HEK293 (cell line): ENCODE results near the gene MAGED1.

Experiments used
- CTCF ChIA-PET: fragments of 350-600 bp; formaldehyde crosslinking; extraction: SDS; loops from one replicate; lab custom pipeline; 2021; ENCODE audit warnings: antibody characterized with exemption; lab: Yijun Ruan, JAX
- POLR2A ChIA-PET: fragments of 300-600 bp; formaldehyde crosslinking; extraction: SDS; loops from one replicate; lab custom pipeline; 2020; ENCODE audit warnings: antibody characterized with exemption, inconsistent platforms; lab: Yijun Ruan, JAX
- H3K27ac ChIP-seq: fragments of 200-500 bp; sonication (Bioruptor generic); 2 replicates; pipeline ENCODE4 v1.5.1; 2014; ENCODE audit warnings: low read depth, low read length, control low read depth, inconsistent platforms; ENCODE audit errors: extremely low read depth
- H3K36me3 ChIP-seq, 2 experiments: fragments of 200-500 bp in 1 of 2; sonication (Bioruptor generic) in 1 of 2; 1 replicate in 1 of 2; 2 replicates in 1 of 2; pipeline ENCODE4 v1.5.1; 2014 to 2017; ENCODE audit warnings: inconsistent platforms in 2 of 2, low read length in 2 of 2; ENCODE audit not compliant: control insufficient read depth in 2 of 2, insufficient read depth in 1 of 2
- H3K4me1 ChIP-seq: fragments of 200-500 bp; sonication (Bioruptor generic); 2 replicates; pipeline ENCODE4 v1.5.1; 2014; ENCODE audit warnings: mild to moderate bottlenecking, low read length, inconsistent platforms; ENCODE audit not compliant: control insufficient read depth, insufficient read depth
- H3K4me3 ChIP-seq: 2 replicates; pipeline ENCODE4 v1.5.1; 2011; ENCODE audit warnings: low read depth, mild to moderate bottlenecking, control low read depth, low read length, moderate library complexity
- H3K9me3 ChIP-seq: fragments of 200-500 bp; sonication (Bioruptor generic); 2 replicates; pipeline ENCODE4 v1.5.1; 2014; ENCODE audit warnings: low read depth, low read length, inconsistent platforms; ENCODE audit not compliant: control insufficient read depth, insufficient read depth
- PRDM1 ChIP-seq: fragments of 450-650 bp; formaldehyde crosslinking; IDR thresholded peaks from 2 replicates; pipeline ENCODE4; 2016; ENCODE audit warnings: missing biosample characterization, missing genetic modification characterization
- SCRT1 ChIP-seq: fragments of 450-650 bp; formaldehyde crosslinking; IDR thresholded peaks from 2 replicates; pipeline ENCODE4 v1.5.1; 2016; ENCODE audit warnings: missing biosample characterization, missing genetic modification characterization, borderline replicate concordance
- SP7 ChIP-seq: fragments of 450-650 bp; formaldehyde crosslinking; IDR thresholded peaks from 2 replicates; pipeline ENCODE4 v1.5.1; 2016; ENCODE audit warnings: missing biosample characterization, missing genetic modification characterization
- TCF7L2 ChIP-seq: IDR thresholded peaks from 2 replicates; pipeline ENCODE4 v1.6.1; 2011; ENCODE audit warnings: low read depth, mild to moderate bottlenecking, inconsistent platforms, low read length, moderate library complexity, borderline replicate concordance
- TRIM28 ChIP-seq: IDR thresholded peaks from 2 replicates; pipeline ENCODE4 v1.6.1; 2011; ENCODE audit warnings: low read length, control low read depth, borderline replicate concordance
- YY2 ChIP-seq: fragments of 450-650 bp; formaldehyde crosslinking; IDR thresholded peaks from 2 replicates; pipeline ENCODE4 v1.5.1; 2016; ENCODE audit warnings: missing biosample characterization, missing genetic modification characterization
- ZBTB1 ChIP-seq: fragments of 450-650 bp; formaldehyde crosslinking; IDR thresholded peaks from 2 replicates; pipeline ENCODE4 v1.5.1; 2016; ENCODE audit warnings: missing biosample characterization, missing genetic modification characterization
- ZFP41 ChIP-seq: fragments of 450-650 bp; formaldehyde crosslinking; IDR thresholded peaks from 2 replicates; pipeline ENCODE4 v1.5.1; 2016; ENCODE audit warnings: missing biosample characterization, missing genetic modification characterization, borderline replicate concordance
- ZNF121 ChIP-seq: fragments of 450-650 bp; formaldehyde crosslinking; IDR thresholded peaks from 2 replicates; pipeline ENCODE4 v1.5.1; 2016; ENCODE audit warnings: missing biosample characterization, missing genetic modification characterization
- ZNF132 ChIP-seq: fragments of 450-650 bp; formaldehyde crosslinking; IDR thresholded peaks from 2 replicates; pipeline ENCODE4 v1.5.1; 2017; ENCODE audit warnings: missing biosample characterization, missing genetic modification characterization, borderline replicate concordance
- ZNF140 ChIP-seq: fragments of 450-650 bp; formaldehyde crosslinking; IDR thresholded peaks from 2 replicates; pipeline ENCODE4 v1.5.1; 2016; ENCODE audit warnings: missing biosample characterization, missing genetic modification characterization
- ZNF223 ChIP-seq: fragments of 450-650 bp; formaldehyde crosslinking; IDR thresholded peaks from 2 replicates; pipeline ENCODE4 v1.5.1; 2016; ENCODE audit warnings: missing biosample characterization, missing genetic modification characterization
- ZNF404 ChIP-seq: fragments of 450-650 bp; formaldehyde crosslinking; IDR thresholded peaks from 2 replicates; pipeline ENCODE4 v1.5.1; 2017; ENCODE audit warnings: missing biosample characterization, missing genetic modification characterization
- ZNF596 ChIP-seq: fragments of 450-650 bp; IDR thresholded peaks from 2 replicates; pipeline ENCODE4 v1.5.0; 2018; ENCODE audit warnings: missing biosample characterization, mild to moderate bottlenecking, missing genetic modification characterization, moderate library complexity
- ZNF610 ChIP-seq: fragments of 450-650 bp; formaldehyde crosslinking; IDR thresholded peaks from 2 replicates; pipeline ENCODE4 v1.5.1; 2016; ENCODE audit warnings: missing biosample characterization, missing genetic modification characterization, borderline replicate concordance
- ZNF747 ChIP-seq: fragments of 450-650 bp; formaldehyde crosslinking; IDR thresholded peaks from 2 replicates; pipeline ENCODE4 v1.5.1; 2016; ENCODE audit warnings: missing biosample characterization, missing genetic modification characterization
- ZNF777 ChIP-seq: fragments of 450-650 bp; formaldehyde crosslinking; IDR thresholded peaks from 2 replicates; pipeline ENCODE4 v1.5.1; 2017; ENCODE audit warnings: missing biosample characterization, missing genetic modification characterization, borderline replicate concordance
- ZNF837 ChIP-seq: fragments of 450-650 bp; formaldehyde crosslinking; IDR thresholded peaks from 2 replicates; pipeline ENCODE4 v1.5.1; 2016; ENCODE audit warnings: missing biosample characterization, missing genetic modification characterization
- TF ChIP-seq, protein P1 (sequence below): fragments of 450-650 bp; formaldehyde crosslinking; IDR thresholded peaks from 2 replicates; pipeline ENCODE4 v1.5.1; 2016; ENCODE audit warnings: missing biosample characterization, missing genetic modification characterization
- TF ChIP-seq, protein P2 (sequence below): fragments of 450-650 bp; formaldehyde crosslinking; IDR thresholded peaks from 2 replicates; pipeline ENCODE4 v1.5.0; 2017; ENCODE audit warnings: missing biosample characterization, missing genetic modification characterization, borderline replicate concordance

MAGED1 gene

DNA sequence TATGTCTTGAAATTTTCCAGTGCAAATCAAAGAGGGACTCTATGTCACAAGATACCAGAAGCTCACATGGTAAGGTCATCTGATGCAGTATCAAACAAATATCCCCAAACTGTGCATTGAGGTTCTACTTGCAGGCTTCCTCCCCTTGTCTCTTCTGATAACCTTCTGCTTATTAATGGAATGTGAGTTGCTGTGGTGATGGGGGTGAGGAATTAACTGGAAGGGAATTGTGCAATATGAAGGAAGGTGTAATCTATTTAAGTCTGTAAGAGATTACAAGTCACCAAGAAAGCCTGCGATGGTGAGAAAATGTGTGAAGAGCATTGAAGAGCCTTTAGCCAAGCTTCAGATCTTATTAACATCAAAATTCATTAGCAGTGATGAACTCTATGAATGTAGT is 15.4 kb upstream of the MAGED1 start:
- CTCF ChIA-PET, result no interaction called here
- no peaks in the 10 kb centered on the region for H3K4me1 ChIP-seq

DNA sequence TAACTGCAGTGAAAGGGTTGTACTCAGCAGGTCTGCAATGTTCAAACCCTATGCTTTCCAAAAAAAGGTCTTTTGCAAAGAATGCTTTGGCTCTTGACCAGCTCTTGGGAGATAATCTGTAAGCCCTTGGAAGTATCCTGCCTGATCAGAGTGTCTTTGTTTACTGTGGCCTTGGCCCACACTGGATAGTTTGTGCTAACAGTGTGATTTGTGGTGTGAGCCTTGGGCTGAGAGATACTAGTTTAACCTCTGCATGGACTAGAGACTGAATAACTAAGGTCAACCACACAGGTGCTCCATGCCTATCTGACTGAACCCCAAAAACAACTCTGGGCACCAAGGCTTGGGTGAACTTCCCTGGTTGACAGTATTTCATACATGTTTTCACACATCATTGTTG is 3.6 kb upstream of the MAGED1 start:
- ChIA-PET POLR2A (no interaction called here), CTCF (interaction anchor here (0.6 kb wide), 1 partner anchor 553 kb away, joined by 3 read pairs; no protein-coding TSS in a partner anchor)
- Histone ChIP-seq H3K27ac (no peak overlapping the region), H3K4me3 (no peak overlapping the region), H3K36me3 (peaks cover 0 to under 1% of the 10 kb centered on the region in 2 experiments; a peak in 2 of 3 replicates), H3K4me1 (no peaks in the 10 kb centered on the region), H3K9me3 (no peaks in the 10 kb centered on the region)
- no peak for TF ChIP-seq ZNF140 (tag by site-specific recombination)

More for the DNA sequence above, 15.4 kb upstream of the MAGED1 start:
- H3K9me3 ChIP-seq, result no peaks in the 10 kb centered on the region
- no peaks in the 10 kb centered on the region for H3K36me3 ChIP-seq
- H3K27ac ChIP-seq, result no peak overlapping the region
- H3K4me3 ChIP-seq, result no peak overlapping the region
- TF ChIP-seq ZNF132 (tag by site-specific recombination), result no peak
- TF ChIP-seq TRIM28, result no peak
- no peak for TF ChIP-seq ZNF610
- TF ChIP-seq ZFP41 (tag by site-specific recombination), result no peak
- POLR2A ChIA-PET, result no interaction called here

DNA sequence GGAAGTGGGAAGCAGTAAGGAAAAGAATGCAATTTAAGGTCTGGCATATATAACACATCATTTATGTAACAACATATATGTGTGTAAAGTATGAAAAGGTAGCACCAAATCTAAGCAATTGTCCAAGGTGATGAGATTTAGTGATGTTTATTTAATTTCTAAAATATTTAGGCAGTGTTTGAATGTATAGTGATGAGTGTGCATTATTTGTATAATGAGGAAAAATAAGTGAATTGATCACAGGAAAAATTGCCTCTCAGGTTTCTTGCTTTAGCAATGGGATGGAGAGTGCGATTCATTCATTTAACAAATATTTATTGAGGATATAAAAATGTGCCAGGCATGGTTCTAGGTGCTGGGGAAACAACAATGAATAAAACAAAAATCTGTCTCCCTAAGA is 2.2 kb upstream of the MAGED1 start:
- H3K4me1 ChIP-seq, result no peaks in the 10 kb centered on the region
- CTCF ChIA-PET, result no interaction called here

DNA sequence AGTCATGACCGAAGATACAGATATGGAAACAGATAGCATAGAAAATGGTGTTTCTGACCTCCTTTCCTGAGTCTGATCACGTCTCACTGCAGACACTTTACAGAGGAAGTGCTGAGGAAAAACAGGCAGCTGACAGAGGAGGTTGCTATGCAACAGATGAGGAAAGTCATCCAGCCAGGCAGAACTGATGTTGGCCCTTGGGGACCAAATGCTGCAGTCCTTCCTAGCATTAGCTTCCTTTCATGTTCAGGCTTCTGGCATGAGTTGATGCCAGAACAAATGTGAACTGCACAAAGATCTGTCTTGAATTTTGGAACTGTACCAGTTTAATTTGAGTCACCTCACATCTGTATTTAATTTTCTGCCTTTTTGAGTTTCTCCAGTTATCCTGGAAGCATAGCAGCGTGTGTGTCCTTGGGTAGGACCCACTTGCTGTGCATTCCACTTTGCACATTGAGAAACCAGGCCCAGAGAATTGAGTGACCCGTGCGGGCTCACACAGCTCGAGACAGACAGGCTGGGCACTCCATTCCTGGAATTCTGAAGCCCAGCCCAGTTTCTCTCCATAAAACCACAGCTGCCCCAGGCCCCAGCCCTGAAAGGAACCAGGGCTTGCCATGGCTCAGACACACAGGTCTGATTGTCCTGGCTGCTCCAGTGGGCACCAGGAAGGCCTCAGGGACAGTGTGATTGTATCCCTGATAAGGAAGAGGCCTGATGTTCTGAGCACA is 1.4 kb upstream of the MAGED1 start:
- CTCF ChIA-PET, result no interaction called here
- Histone ChIP-seq H3K9me3 (no peaks in the 10 kb centered on the region), H3K27ac (no peak overlapping the region), H3K36me3 (peaks cover 0 to 22% of the 10 kb centered on the region in 2 experiments; a peak in 2 of 3 replicates), H3K4me1 (no peaks in the 10 kb centered on the region), H3K4me3 (no peak overlapping the region)
- POLR2A ChIA-PET, result no interaction called here
- TF ChIP-seq SCRT1 (tag by site-specific recombination), result no peak
- no peak for TF ChIP-seq PRDM1 (tag by site-specific recombination)
- no peak for TF ChIP-seq YY2 (tag by site-specific recombination)
- TF ChIP-seq ZNF121, result no peak
- no peak for TF ChIP-seq ZBTB1 (tag by site-specific recombination)
- TF ChIP-seq ZNF777, result no peak
- no peak for TF ChIP-seq TCF7L2
- no peak for TF ChIP-seq ZNF747 (tag by site-specific recombination)
- no peak for TF ChIP-seq SP7 (tag by site-specific recombination)

More for the DNA sequence above, 2.2 kb upstream of the MAGED1 start:
- no peaks in the 10 kb centered on the region for H3K9me3 ChIP-seq
- POLR2A ChIA-PET, result no interaction called here
- H3K36me3 ChIP-seq, result peaks cover 0 to 14% of the 10 kb centered on the region in 2 experiments; a peak in 2 of 3 replicates
- H3K4me3 ChIP-seq, result no peak overlapping the region
- H3K27ac ChIP-seq, result no peak overlapping the region
- TF ChIP-seq ZNF837 (tag by site-specific recombination), result no peak
- TF ChIP-seq, protein P1, sequence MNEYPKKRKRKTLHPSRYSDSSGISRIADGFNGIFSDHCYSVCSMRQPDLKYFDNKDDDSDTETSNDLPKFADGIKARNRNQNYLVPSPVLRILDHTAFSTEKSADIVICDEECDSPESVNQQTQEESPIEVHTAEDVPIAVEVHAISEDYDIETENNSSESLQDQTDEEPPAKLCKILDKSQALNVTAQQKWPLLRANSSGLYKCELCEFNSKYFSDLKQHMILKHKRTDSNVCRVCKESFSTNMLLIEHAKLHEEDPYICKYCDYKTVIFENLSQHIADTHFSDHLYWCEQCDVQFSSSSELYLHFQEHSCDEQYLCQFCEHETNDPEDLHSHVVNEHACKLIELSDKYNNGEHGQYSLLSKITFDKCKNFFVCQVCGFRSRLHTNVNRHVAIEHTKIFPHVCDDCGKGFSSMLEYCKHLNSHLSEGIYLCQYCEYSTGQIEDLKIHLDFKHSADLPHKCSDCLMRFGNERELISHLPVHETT (tag by site-specific recombination), result no peak
- TF ChIP-seq, protein P2, sequence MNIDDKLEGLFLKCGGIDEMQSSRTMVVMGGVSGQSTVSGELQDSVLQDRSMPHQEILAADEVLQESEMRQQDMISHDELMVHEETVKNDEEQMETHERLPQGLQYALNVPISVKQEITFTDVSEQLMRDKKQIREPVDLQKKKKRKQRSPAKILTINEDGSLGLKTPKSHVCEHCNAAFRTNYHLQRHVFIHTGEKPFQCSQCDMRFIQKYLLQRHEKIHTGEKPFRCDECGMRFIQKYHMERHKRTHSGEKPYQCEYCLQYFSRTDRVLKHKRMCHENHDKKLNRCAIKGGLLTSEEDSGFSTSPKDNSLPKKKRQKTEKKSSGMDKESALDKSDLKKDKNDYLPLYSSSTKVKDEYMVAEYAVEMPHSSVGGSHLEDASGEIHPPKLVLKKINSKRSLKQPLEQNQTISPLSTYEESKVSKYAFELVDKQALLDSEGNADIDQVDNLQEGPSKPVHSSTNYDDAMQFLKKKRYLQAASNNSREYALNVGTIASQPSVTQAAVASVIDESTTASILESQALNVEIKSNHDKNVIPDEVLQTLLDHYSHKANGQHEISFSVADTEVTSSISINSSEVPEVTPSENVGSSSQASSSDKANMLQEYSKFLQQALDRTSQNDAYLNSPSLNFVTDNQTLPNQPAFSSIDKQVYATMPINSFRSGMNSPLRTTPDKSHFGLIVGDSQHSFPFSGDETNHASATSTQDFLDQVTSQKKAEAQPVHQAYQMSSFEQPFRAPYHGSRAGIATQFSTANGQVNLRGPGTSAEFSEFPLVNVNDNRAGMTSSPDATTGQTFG (tag by site-specific recombination), result no peak
- TF ChIP-seq ZNF596, result no peak
- TF ChIP-seq ZNF223 (tag by site-specific recombination), result no peak
- no peak for TF ChIP-seq ZNF404
- TF ChIP-seq, all 188 proteins: peak for 0
